Measurements from ENCODE around the gene AURKAIP1.

Gene AURKAIP1

DNA sequence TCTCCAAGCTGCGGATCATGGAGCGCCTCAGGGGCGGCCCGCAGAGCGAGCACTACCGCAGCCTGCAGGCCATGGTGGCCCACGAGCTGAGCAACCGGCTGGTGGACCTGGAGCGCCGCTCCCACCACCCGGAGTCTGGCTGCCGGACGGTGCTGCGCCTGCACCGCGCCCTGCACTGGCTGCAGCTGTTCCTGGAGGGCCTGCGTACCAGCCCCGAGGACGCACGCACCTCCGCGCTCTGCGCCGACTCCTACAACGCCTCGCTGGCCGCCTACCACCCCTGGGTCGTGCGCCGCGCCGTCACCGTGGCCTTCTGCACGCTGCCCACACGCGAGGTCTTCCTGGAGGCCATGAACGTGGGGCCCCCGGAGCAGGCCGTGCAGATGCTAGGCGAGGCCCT lies 47.7 kb downstream of the AURKAIP1 start:
- DNase-seq, result no peak
- Histone ChIP-seq H3F3A (ENCODE audit: insufficient read depth, low read length) (0 out of 2 replicates have a peak, but pooled peaks cover 6% of the 10 kb centered on the region), H4K20me1 (ENCODE audit: insufficient read depth, low read length) (peaks cover 4% of the 10 kb centered on the region; the same call in 1 of the 2 replicates), H2AFZ (ENCODE audit: low read length) (no peak overlapping the region), H3K27ac (ENCODE audit: low read length) (no peak overlapping the region), H3K9ac (ENCODE audit: low read length) (no peak overlapping the region), H3K4me2 (ENCODE audit: low read depth, low read length) (no peak overlapping the region), H3K9me3 (replicated peaks; ENCODE audit: insufficient read depth, low read length) (no peaks in the 10 kb centered on the region), H3K79me2 (ENCODE audit: low read length) (peaks cover 43% of the 10 kb centered on the region), H3K36me3 (replicated peaks; ENCODE audit: insufficient read depth, low read length) (no peaks in the 10 kb centered on the region), H3K27me3 (replicated peaks; ENCODE audit: insufficient read depth, low read length) (no peaks in the 10 kb centered on the region), H3K9me2 (replicated peaks; ENCODE audit: insufficient read depth, low read length) (no peaks in the 10 kb centered on the region), H3K4me1 (ENCODE audit: low read length) (peaks cover 3% of the 10 kb centered on the region; the same call in 1 of the 2 replicates), H3K4me3 (ENCODE audit: low read length) (no peak overlapping the region)
- TF ChIP-seq EZH2 (optimal IDR thresholded peaks at IDR 0.05; ENCODE audit: low read depth, low read length) (no peak), EZH2phosphoT487 (IDR thresholded peaks at IDR 0.05; ENCODE audit: low read length) (no peak)
- TF ChIP-seq, protein P1, sequence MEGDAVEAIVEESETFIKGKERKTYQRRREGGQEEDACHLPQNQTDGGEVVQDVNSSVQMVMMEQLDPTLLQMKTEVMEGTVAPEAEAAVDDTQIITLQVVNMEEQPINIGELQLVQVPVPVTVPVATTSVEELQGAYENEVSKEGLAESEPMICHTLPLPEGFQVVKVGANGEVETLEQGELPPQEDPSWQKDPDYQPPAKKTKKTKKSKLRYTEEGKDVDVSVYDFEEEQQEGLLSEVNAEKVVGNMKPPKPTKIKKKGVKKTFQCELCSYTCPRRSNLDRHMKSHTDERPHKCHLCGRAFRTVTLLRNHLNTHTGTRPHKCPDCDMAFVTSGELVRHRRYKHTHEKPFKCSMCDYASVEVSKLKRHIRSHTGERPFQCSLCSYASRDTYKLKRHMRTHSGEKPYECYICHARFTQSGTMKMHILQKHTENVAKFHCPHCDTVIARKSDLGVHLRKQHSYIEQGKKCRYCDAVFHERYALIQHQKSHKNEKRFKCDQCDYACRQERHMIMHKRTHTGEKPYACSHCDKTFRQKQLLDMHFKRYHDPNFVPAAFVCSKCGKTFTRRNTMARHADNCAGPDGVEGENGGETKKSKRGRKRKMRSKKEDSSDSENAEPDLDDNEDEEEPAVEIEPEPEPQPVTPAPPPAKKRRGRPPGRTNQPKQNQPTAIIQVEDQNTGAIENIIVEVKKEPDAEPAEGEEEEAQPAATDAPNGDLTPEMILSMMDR (IDR thresholded peaks at IDR 0.05; ENCODE audit: low read length), result no peak

DNA sequence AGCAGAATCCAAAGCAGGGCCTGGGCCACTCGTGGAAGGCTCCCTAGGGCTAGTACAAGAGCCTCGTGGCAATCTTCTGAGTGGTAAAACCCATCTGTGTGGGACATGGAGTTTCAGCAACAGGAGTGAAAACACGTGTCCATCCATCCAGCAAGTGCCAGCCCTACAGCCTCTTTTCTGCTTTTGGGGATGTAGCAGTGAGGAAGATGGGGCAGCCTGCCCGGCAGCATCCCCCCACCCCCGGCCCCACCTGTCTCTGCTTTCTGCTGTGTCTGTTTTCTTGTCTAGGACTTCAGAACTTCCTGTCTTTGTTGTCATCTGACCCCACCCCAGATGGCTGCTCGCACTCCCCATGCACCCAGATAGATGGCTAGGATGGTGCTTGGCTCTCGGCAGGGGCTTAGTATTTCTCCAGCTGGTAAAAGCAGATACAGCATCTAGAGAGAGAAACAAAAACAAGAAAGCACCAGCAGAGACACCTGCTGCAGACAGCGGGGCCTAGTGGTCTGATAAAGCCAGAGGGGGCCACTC lies 48.9 kb downstream of the AURKAIP1 start:
- peaks cover 12% of the 10 kb centered on the region; the same call in 1 of the 2 replicates for H4K20me1 ChIP-seq (ENCODE audit: insufficient read depth, low read length)
- no peaks in the 10 kb centered on the region for H3K9me2 ChIP-seq (replicated peaks; ENCODE audit: insufficient read depth, low read length)
- no peak for TF ChIP-seq EZH2phosphoT487 (IDR thresholded peaks at IDR 0.05; ENCODE audit: low read length)
- TF ChIP-seq EZH2 (optimal IDR thresholded peaks at IDR 0.05; ENCODE audit: low read depth, low read length), result no peak
- TF ChIP-seq, protein P1 (IDR thresholded peaks at IDR 0.05; ENCODE audit: low read length), result no peak
- H3K4me1 ChIP-seq (ENCODE audit: low read length), result peaks cover 3% of the 10 kb centered on the region; the same call in 1 of the 2 replicates
- H3K27ac ChIP-seq (ENCODE audit: low read length), result no peak overlapping the region; the same call in 1 of the 2 replicates
- H3K4me3 ChIP-seq (ENCODE audit: low read length), result peak overlapping the region; percentile 99
- 0 out of 2 replicates have a peak, but pooled peaks cover 6% of the 10 kb centered on the region for H3F3A ChIP-seq (ENCODE audit: insufficient read depth, low read length)
- peak overlapping the region; percentile 95; the same call in 1 of the 2 replicates for H3K9ac ChIP-seq (ENCODE audit: low read length)
- peak overlapping the region; percentile 90 for H3K4me2 ChIP-seq (ENCODE audit: low read depth, low read length)
- H3K9me3 ChIP-seq (replicated peaks; ENCODE audit: insufficient read depth, low read length), result no peaks in the 10 kb centered on the region
- H3K36me3 ChIP-seq (replicated peaks; ENCODE audit: insufficient read depth, low read length), result no peaks in the 10 kb centered on the region
- no peak overlapping the region for H2AFZ ChIP-seq (ENCODE audit: low read length)
- H3K79me2 ChIP-seq (ENCODE audit: low read length), result peaks cover 54% of the 10 kb centered on the region
- H3K27me3 ChIP-seq (replicated peaks; ENCODE audit: insufficient read depth, low read length), result no peaks in the 10 kb centered on the region
- no peak for DNase-seq

DNA sequence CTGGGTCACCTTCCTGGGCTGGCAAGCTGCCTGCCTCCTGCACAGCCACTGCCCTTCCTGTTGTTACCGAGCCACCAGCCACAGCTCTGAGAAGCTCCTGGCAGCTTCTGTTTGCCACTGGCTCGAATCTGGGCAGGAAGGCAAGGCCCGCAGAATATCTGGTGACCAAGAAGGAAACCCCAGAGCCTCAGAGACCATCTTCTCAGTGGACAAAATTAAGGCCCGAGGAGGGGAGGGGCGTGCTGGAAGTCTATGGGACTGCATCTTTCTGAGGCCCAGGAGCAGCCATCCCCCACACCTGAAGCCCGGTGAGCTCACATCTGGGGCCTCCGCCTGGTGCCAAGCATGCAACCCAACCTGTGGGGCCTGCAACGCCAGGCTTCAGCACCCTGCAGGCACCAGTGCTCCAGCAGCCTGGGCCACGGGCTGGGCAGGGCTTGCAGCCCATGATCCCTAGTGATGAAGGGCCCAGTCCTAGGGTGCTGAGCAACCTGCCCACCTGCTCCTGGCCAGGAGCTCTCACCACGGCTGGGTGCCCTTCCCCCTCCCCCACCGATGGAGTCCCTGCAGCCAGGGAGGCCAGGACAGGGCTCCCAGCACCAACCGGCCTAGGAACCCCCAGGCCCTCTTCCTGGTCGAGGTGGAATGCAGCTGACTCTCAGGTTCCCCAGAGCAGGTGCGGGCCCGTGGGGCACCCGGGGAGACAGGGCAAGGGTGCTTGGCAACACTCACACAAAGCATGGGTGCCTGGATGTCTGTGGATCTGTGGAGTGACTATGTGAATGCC lies 49.5 kb downstream of the AURKAIP1 start:
- Histone ChIP-seq H3K4me2 (ENCODE audit: low read depth, low read length) (peak overlapping the region; percentile 90), H3F3A (ENCODE audit: insufficient read depth, low read length) (0 out of 2 replicates have a peak, but pooled peaks cover 6% of the 10 kb centered on the region), H3K27me3 (replicated peaks; ENCODE audit: insufficient read depth, low read length) (no peaks in the 10 kb centered on the region), H3K9ac (ENCODE audit: low read length) (peak overlapping the region; percentile 95), H3K9me3 (replicated peaks; ENCODE audit: insufficient read depth, low read length) (no peaks in the 10 kb centered on the region), H3K36me3 (replicated peaks; ENCODE audit: insufficient read depth, low read length) (no peaks in the 10 kb centered on the region), H3K9me2 (replicated peaks; ENCODE audit: insufficient read depth, low read length) (no peaks in the 10 kb centered on the region), H2AFZ (ENCODE audit: low read length) (peak overlapping the region; percentile 84), H3K4me3 (ENCODE audit: low read length) (peak overlapping the region; percentile 99), H3K79me2 (ENCODE audit: low read length) (peaks cover 61% of the 10 kb centered on the region), H3K27ac (ENCODE audit: low read length) (peak overlapping the region; percentile 63; the same call in 1 of the 2 replicates), H3K4me1 (ENCODE audit: low read length) (peaks cover 3% of the 10 kb centered on the region; the same call in 1 of the 2 replicates), H4K20me1 (ENCODE audit: insufficient read depth, low read length) (peaks cover 12% of the 10 kb centered on the region; the same call in 1 of the 2 replicates)
- TF ChIP-seq EZH2 (optimal IDR thresholded peaks at IDR 0.05; ENCODE audit: low read depth, low read length) (no peak), EZH2phosphoT487 (IDR thresholded peaks at IDR 0.05; ENCODE audit: low read length) (no peak)
- TF ChIP-seq, protein P1 (IDR thresholded peaks at IDR 0.05; ENCODE audit: low read length), result no peak
- DNase-seq, result peak; percentile 38
